Stimulated activated CD8-positive, alpha-beta memory T cell treated with anti-CD3 and anti-CD28 coated beads, Interleukin-7, amount 100 ng/mL, for 4 hours (primary cell): ENCODE data around the gene L1TD1.
"Not testable (repeated sequence)": the region's sequence is repeated elsewhere in the genome, so short reads cannot be mapped to it uniquely, and the experiment has no call there.

Experiments
- DNase-seq, 2 donors: peaks; one replicate each; pipeline ENCODE4 v3.0.0-alpha.2; 2020; ENCODE audit warnings: low read depth in 2 of 2

L1TD1 gene

GRCh38 chr1:62194651-62195544 lies at the start of gene L1TD1:
L1TD1 (plus strand) TSS chr1:62194849; CDS start chr1:62206629, 11,780 bp downstream.
- DNase-seq: no peak

- no peak for DNase-seq
Observed at GRCh38 chr1:62159940-62160348, 34.7 kb upstream of the L1TD1 start.

GRCh38 chr1:62161711-62162110 lies 32.9 kb upstream of the L1TD1 start:
- DNase-seq: no peak

- not testable (repeated sequence) for DNase-seq
Observed at GRCh38 chr1:62170380-62170779, 24.3 kb upstream of the L1TD1 start.

- DNase-seq: no peak
Observed at GRCh38 chr1:62175568-62176179, 19.0 kb upstream of the L1TD1 start.

GRCh38 chr1:62176597-62177312 lies 17.9 kb upstream of the L1TD1 start:
- DNase-seq: no peak

- no peak for DNase-seq
Observed at GRCh38 chr1:62177621-62178020, 17.0 kb upstream of the L1TD1 start.

GRCh38 chr1:62178372-62178771 lies 16.3 kb upstream of the L1TD1 start:
- DNase-seq: no peak

GRCh38 chr1:62180054-62180453 lies 14.6 kb upstream of the L1TD1 start:
- DNase-seq: not testable (repeated sequence)

GRCh38 chr1:62180639-62181038 lies 14.0 kb upstream of the L1TD1 start:
- DNase-seq: no peak

- no peak for DNase-seq
Observed at GRCh38 chr1:62181532-62181931, 13.1 kb upstream of the L1TD1 start.

GRCh38 chr1:62182157-62182556 lies 12.5 kb upstream of the L1TD1 start:
- DNase-seq: not testable (repeated sequence)

GRCh38 chr1:62183164-62184020 lies 11.3 kb upstream of the L1TD1 start:
- not testable (repeated sequence) for DNase-seq

- DNase-seq: no peak
Observed at GRCh38 chr1:62184336-62184735, 10.3 kb upstream of the L1TD1 start.

- not testable (repeated sequence) for DNase-seq
Observed at GRCh38 chr1:62185233-62185632, 9.4 kb upstream of the L1TD1 start.

GRCh38 chr1:62185677-62186076 lies 9.0 kb upstream of the L1TD1 start:
- no peak for DNase-seq

GRCh38 chr1:62187548-62187947 lies 7.1 kb upstream of the L1TD1 start:
- DNase-seq: no peak

GRCh38 chr1:62188111-62188510 lies 6.5 kb upstream of the L1TD1 start:
- DNase-seq: no peak

GRCh38 chr1:62196086-62196690 lies 1.5 kb downstream of the L1TD1 start:
- no peak for DNase-seq

- no peak for DNase-seq
Observed at GRCh38 chr1:62198069-62198780, 3.6 kb downstream of the L1TD1 start.

- no peak for DNase-seq
Observed at GRCh38 chr1:62198781-62199125, 4.1 kb downstream of the L1TD1 start.
